Measurements from ENCODE around the gene TMEM232. TPM values are rescaled to one million over a fixed set of nuclear protein-coding genes. Genes with fewer than 3 reads are reported as not detected.

TMEM232 gene
- total RNA-seq, 1 donor from 2014 or later: 11.8 TPM

Small RNAs within 50 kb of the gene (small RNA-seq; reads per million reads assigned to genes)
- gene MIR548F3 (ENCODE audit: low replicate concordance) (not detected), gene RF00432 (ENCODE audit: low replicate concordance) (not detected)

Other genes starting within 250 kb of the TMEM232 start
- gene SLC25A46, start 12.3 kb upstream of the TMEM232 start, total RNA-seq: 115 TPM